ENCODE results near the gene RABEP2. TPM values are rescaled to one million over a fixed set of nuclear protein-coding genes. Genes with fewer than 3 reads are reported as not detected.
"Not testable (repeated sequence)": the region's sequence is repeated elsewhere in the genome, so short reads cannot be mapped to it uniquely, and the experiment has no call there.

The RABEP2 gene
- total and polyA plus RNA-seq, 5 donors = 13.4 to 27.4 (median 21.7) TPM

- intact Hi-C loops (cut with DNase I) = no loop called here
- under 1% methylated on average over 79 of the region's 79 CpGs for WGBS
- peak; percentile 98 to 99 for ATAC-seq
Observed at GRCh38 chr16:28950648-28951409, 25.8 kb upstream of the RABEP2 start, which contains the start of gene NFATC2IP. Gene NFATC2IP, plus strand, starts transcription at chr16:28950937. Its CDS starts 75 bp downstream, at chr16:28951012.

GRCh38 chr16:28946681-28947080 lies 21.6 kb upstream of the RABEP2 start:
- intact Hi-C loops (cut with DNase I) = loop anchor here in 2 of 4 donors (10.0 kb wide), 1 partner anchor 72 kb away; the partner anchor contains the start of gene ATP2A1 (in 2 of the 2)
- Histone ChIP-seq H3K27me3 (ENCODE audit: control insufficient read depth, insufficient read depth) (no peaks in the 10 kb centered on the region), H3K4me3 (ENCODE audit: low read length) (no peak overlapping the region), H3K4me1 (ENCODE audit: control insufficient read depth, insufficient read depth, low read length) (no peaks in the 10 kb centered on the region), H3K9me3 (ENCODE audit: control insufficient read depth, low read length) (no peaks in the 10 kb centered on the region), H3K27ac (ENCODE audit: low read length) (no peak overlapping the region)
- DNase-seq = peak in 1 of 3 donors; percentile 2
- no peak for ATAC-seq
- WGBS = 76% methylated on average over 4 of the region's 4 CpGs

More at GRCh38 chr16:28950648-28951409, 25.8 kb upstream of the RABEP2 start, which contains the start of gene NFATC2IP:
- DNase-seq = peak; percentile 99 to 100 (median 100)
- Histone ChIP-seq H3K9me3 (ENCODE audit: control insufficient read depth, low read length) (no peaks in the 10 kb centered on the region), H3K4me1 (ENCODE audit: control insufficient read depth, insufficient read depth, low read length) (no peaks in the 10 kb centered on the region), H3K27me3 (ENCODE audit: control insufficient read depth, insufficient read depth) (no peaks in the 10 kb centered on the region), H3K27ac (ENCODE audit: low read length) (peak within 1 kb of the TSS; percentile 49), H3K4me3 (ENCODE audit: low read length) (peak within 1 kb of the TSS; percentile 86)

GRCh38 chr16:28943281-28943680 lies 18.2 kb upstream of the RABEP2 start:
- H3K4me3 ChIP-seq (ENCODE audit: low read length) = no peak overlapping the region
- no peaks in the 10 kb centered on the region for H3K27me3 ChIP-seq (ENCODE audit: control insufficient read depth, insufficient read depth)
- H3K27ac ChIP-seq (ENCODE audit: low read length) = no peak overlapping the region
- intact Hi-C loops (cut with DNase I) = loop anchor here in 3 of 4 donors (5.0 to 10.0 kb wide), 2 partner anchors 68 to 121 kb away; partner anchors contain the start of genes ATP2A1 (in 2 of the 3) and ATXN2L (in 1 of the 3)
- H3K9me3 ChIP-seq (ENCODE audit: control insufficient read depth, low read length) = no peaks in the 10 kb centered on the region
- no peaks in the 10 kb centered on the region for H3K4me1 ChIP-seq (ENCODE audit: control insufficient read depth, insufficient read depth, low read length)
- ATAC-seq (no peak), DNase-seq (no peak)

GRCh38 chr16:28939825-28940224 lies 14.8 kb upstream of the RABEP2 start:
- H3K27ac ChIP-seq (ENCODE audit: low read length); H3K9me3 ChIP-seq (ENCODE audit: control insufficient read depth, low read length); H3K4me1 ChIP-seq (ENCODE audit: control insufficient read depth, insufficient read depth, low read length); H3K4me3 ChIP-seq (ENCODE audit: low read length); ATAC-seq; DNase-seq; H3K27me3 ChIP-seq (ENCODE audit: control insufficient read depth, insufficient read depth): not testable (repeated sequence)
- WGBS = 90% methylated on average over 7 of the region's 7 CpGs
- intact Hi-C loops (cut with DNase I) = loop anchor here in 3 of 4 donors (5.0 to 10.0 kb wide), 2 partner anchors 65 to 118 kb away; partner anchors contain the start of genes ATP2A1 (in 2 of the 3) and ATXN2L (in 1 of the 3)

- no peaks in the 10 kb centered on the region for H3K27me3 ChIP-seq (ENCODE audit: control insufficient read depth, insufficient read depth)
- no peak for ATAC-seq
- DNase-seq = no peak
- intact Hi-C loops (cut with DNase I) = no loop called here
- 83% methylated on average over 7 of the region's 7 CpGs for WGBS
- H3K27ac ChIP-seq (ENCODE audit: low read length) = no peak overlapping the region
- H3K4me1 ChIP-seq (ENCODE audit: control insufficient read depth, insufficient read depth, low read length) = no peaks in the 10 kb centered on the region
- no peak overlapping the region for H3K4me3 ChIP-seq (ENCODE audit: low read length)
- no peaks in the 10 kb centered on the region for H3K9me3 ChIP-seq (ENCODE audit: control insufficient read depth, low read length)
Observed at GRCh38 chr16:28938721-28939120, 13.7 kb upstream of the RABEP2 start.

- Histone ChIP-seq H3K4me1 (ENCODE audit: control insufficient read depth, insufficient read depth, low read length) (no peaks in the 10 kb centered on the region), H3K27me3 (ENCODE audit: control insufficient read depth, insufficient read depth) (no peaks in the 10 kb centered on the region), H3K4me3 (ENCODE audit: low read length) (no peak overlapping the region), H3K9me3 (ENCODE audit: control insufficient read depth, low read length) (no peaks in the 10 kb centered on the region), H3K27ac (ENCODE audit: low read length) (no peak overlapping the region)
- 80% methylated on average over 14 of the region's 14 CpGs for whole genome bisulfite sequencing
- ATAC-seq (no peak), DNase-seq (no peak)
- intact Hi-C loops (cut with DNase I) = no loop called here
Observed at GRCh38 chr16:28937222-28937876, 12.3 kb upstream of the RABEP2 start.

GRCh38 chr16:28936784-28937155 lies 11.7 kb upstream of the RABEP2 start:
- peak in 1 of 2 donors; percentile 6 for ATAC-seq

GRCh38 chr16:28935924-28936783 lies 11.1 kb upstream of the RABEP2 start:
- intact Hi-C loops (cut with DNase I) = no loop called here
- H3K4me1 ChIP-seq (ENCODE audit: control insufficient read depth, insufficient read depth, low read length) = no peaks in the 10 kb centered on the region
- 30% methylated on average over 36 of the region's 36 CpGs for WGBS
- H3K4me3 ChIP-seq (ENCODE audit: low read length) = peak overlapping the region; percentile 36
- ATAC-seq = peak; percentile 96 to 99
- H3K9me3 ChIP-seq (ENCODE audit: control insufficient read depth, low read length) = no peaks in the 10 kb centered on the region
- H3K27ac ChIP-seq (ENCODE audit: low read length) = no peak overlapping the region
- peak; percentile 88 to 95 (median 93) for DNase-seq
- H3K27me3 ChIP-seq (ENCODE audit: control insufficient read depth, insufficient read depth) = no peaks in the 10 kb centered on the region

More at GRCh38 chr16:28936784-28937155, 11.7 kb upstream of the RABEP2 start:
- intact Hi-C loops (cut with DNase I) = no loop called here
- H3K27me3 ChIP-seq (ENCODE audit: control insufficient read depth, insufficient read depth) = no peaks in the 10 kb centered on the region
- no peak overlapping the region for H3K4me3 ChIP-seq (ENCODE audit: low read length)
- 67% methylated on average over 26 of the region's 26 CpGs for WGBS
- H3K9me3 ChIP-seq (ENCODE audit: control insufficient read depth, low read length) = no peaks in the 10 kb centered on the region
- DNase-seq = peak in 1 of 3 donors; percentile 67
- H3K4me1 ChIP-seq (ENCODE audit: control insufficient read depth, insufficient read depth, low read length) = no peaks in the 10 kb centered on the region
- H3K27ac ChIP-seq (ENCODE audit: low read length) = no peak overlapping the region

GRCh38 chr16:28935346-28935745 lies 10.3 kb upstream of the RABEP2 start:
- intact Hi-C loops (cut with DNase I) = no loop called here
- H3K27me3 ChIP-seq (ENCODE audit: control insufficient read depth, insufficient read depth) = no peaks in the 10 kb centered on the region
- H3K9me3 ChIP-seq (ENCODE audit: control insufficient read depth, low read length) = no peaks in the 10 kb centered on the region
- WGBS = 92% methylated on average over 4 of the region's 4 CpGs
- DNase-seq (no peak), ATAC-seq (no peak)
- H3K27ac ChIP-seq (ENCODE audit: low read length) = no peak overlapping the region
- H3K4me1 ChIP-seq (ENCODE audit: control insufficient read depth, insufficient read depth, low read length) = no peaks in the 10 kb centered on the region
- no peak overlapping the region for H3K4me3 ChIP-seq (ENCODE audit: low read length)

- Histone ChIP-seq H3K4me1 (ENCODE audit: control insufficient read depth, insufficient read depth, low read length) (no peaks in the 10 kb centered on the region), H3K27me3 (ENCODE audit: control insufficient read depth, insufficient read depth) (no peaks in the 10 kb centered on the region), H3K9me3 (ENCODE audit: control insufficient read depth, low read length) (no peaks in the 10 kb centered on the region), H3K4me3 (ENCODE audit: low read length) (no peak overlapping the region), H3K27ac (ENCODE audit: low read length) (no peak overlapping the region)
- ATAC-seq (no peak), DNase-seq (no peak)
- intact Hi-C loops (cut with DNase I) = no loop called here
- 76% methylated on average over 8 of the region's 8 CpGs for WGBS
Observed at GRCh38 chr16:28933171-28933570, 8.1 kb upstream of the RABEP2 start.
